Activated CD8-positive, alpha-beta memory T cell treated with anti-CD3 and anti-CD28 coated beads, Interleukin-2, amount 50 U/mL, for 24 hours (primary cell): ENCODE data around the gene PASD1.

Experiments
- DNase-seq: peaks from one replicate; pipeline ENCODE4 v3.0.0-alpha.2; 2020; ENCODE audit errors: extremely low read depth

The PASD1 gene

DNA sequence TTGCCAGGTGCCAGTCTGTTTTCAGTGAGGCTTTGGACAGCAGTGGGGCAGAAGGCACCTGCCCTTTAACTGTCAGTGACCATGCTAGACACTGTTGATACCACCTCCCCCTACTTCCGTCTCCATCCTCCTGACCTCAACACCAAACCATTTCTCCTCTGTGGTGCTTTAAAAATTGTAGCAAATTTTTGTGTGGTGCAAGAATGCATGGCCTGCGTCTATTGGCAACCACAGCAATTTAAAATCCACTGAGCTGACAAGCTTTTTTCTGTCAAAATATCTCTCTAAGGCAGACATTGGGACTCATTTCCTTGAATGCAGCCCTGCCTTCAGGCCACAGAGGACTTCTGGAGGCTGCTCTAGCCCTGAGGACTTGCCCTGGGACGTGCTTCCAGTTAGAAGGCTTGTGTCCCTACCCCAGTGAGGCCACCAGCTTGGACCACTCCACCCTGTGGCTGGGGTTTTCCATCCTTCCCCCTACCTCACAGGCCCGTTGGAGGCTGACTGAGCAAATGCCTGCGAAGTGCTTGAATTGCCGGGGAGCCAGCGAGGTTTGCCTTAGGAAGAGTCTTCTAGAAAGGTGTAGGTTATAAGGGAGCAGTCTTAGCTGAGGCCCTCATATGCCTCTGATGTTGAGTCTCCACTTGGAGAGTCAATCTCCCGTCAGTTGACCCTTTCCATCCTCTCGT is 138.7 kb downstream of the PASD1 start:
- DNase-seq = no peak

DNA sequence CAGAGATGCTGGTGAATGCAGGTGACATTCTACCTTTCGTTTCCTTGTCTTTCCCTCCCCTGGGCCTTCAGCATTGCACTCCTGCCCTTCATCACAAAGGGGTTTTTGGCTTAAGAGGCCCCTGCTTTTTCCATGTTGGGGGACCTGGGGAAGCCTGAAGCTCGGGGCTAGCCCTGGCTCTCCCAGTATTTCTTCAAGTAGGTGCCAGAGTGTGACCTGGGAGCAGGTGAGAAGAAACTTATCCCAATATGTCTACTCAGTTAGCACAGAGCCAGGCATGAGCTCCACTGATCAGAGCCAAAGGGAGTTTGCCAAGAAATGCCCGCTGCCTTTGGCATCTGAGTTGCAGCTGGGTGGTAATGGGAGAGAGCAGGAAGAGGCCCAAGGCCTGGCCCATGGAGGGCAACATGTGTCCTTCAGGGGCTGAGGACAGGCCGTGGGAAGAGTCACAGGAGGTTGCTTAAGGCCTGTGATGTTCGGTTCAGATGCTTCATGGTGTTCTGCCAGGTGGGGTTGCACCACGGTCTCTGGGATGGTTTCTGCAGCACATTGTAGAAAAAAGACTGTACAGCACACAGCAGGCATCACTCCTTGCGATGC is 139.4 kb downstream of the PASD1 start:
- no peak for DNase-seq

DNA sequence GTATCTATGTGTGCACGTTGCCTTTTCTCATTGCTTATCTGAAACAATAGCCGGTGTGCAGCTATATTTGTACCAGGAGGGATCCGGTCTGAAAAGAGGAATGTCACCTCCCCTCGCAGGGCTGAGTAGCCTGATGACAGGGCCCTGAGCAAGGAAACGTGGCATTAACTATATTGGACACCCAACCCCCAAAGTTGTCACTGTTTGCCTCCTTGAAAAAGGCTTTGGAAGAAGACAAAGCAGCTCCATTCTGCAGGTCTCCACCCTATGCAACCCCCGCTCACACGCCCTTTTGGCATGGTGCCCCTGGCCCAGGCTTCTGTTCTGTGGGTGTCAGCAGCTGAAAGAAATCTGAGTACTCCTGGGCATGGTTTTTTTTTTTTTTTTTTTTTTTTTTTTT is 140.0 kb downstream of the PASD1 start:
- DNase-seq = no peak

DNA sequence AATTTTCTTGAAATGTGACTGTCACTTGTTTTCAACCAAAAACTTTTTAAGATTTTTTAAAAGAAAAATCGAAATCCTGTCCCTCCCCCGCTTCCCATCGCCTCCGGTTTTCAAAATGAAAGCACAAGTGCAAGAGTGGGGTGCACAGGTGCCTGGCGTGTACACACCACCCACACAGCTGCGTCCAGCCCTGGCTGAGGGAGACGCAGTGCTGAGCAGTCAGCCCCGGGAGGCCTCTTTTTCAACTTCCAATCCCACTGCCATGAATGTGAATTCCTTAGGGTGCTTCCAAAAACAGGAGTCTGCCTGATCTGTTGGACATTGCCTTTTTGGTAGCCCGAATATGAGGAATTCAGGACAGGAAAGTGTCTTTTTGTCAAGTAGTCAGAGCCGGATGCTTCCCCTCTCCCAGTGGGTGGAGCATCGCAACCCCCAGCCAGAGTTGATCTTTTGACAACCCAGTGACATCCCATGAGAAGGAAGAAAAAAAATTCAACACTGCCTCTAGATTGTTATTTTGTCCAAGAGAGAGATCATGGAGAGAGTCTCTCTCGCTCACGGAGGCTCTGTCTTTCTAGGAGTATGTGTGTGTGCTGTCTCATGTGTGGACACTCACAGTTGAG is 140.7 kb downstream of the PASD1 start:
- no peak for DNase-seq

DNA sequence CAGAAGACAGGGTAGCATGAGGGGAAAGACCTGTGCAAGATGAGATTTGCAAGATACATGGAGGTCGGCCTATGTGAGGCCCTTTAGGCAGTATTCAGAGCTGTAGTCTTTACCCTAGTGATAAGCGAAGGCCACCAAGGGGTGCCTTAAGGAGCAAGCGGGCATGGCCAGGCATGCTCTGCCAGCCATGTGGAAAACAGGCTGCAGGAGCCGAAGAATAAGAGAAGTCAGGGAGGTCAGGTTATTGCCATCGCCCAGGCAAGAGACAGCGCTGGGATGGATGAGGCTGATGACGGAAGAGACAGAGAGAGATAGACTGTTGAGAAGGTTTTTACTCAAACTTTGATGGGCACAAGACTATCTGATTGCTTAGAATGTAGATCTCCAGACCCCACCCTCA is 145.3 kb downstream of the PASD1 start:
- no peak for DNase-seq

DNA sequence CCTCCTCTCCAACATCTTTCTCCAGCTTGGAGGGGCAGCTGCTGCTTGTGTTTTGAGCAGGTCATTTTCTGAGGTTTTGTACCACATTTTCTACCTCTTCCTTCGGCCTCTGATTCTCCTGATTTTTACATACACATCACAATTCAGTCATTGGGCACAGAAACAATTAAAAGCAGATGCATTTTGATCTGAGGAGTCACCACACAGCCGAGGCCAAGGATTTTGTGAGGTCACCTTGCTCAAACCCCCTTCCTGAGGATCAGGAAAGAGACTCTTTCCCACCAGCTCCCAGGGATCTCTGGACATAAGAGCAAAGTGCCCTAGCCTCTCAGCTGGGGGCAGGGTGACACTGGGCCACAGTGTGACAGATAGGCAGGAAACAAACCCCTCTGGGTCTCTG is 147.0 kb downstream of the PASD1 start:
- DNase-seq = no peak

DNA sequence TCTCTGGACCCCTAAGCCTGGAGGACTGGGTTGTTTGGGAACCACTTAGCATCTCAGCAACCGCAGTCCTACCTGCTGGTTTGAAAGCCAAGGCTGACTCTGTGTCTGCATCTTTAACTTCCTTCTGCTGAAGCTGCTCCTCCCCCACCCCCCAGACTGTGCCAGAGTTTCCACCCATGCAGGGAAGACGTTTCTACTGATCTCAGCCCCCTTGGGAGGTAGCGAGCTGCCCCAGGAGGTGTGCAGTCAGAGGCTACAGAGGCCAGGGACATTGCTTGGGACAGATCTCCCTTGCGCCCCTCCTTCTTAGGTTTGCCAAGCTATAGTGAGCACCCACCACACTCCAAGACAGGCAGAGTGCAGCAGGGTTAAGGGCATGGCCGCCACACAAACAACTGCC is 147.7 kb downstream of the PASD1 start:
- no peak for DNase-seq

DNA sequence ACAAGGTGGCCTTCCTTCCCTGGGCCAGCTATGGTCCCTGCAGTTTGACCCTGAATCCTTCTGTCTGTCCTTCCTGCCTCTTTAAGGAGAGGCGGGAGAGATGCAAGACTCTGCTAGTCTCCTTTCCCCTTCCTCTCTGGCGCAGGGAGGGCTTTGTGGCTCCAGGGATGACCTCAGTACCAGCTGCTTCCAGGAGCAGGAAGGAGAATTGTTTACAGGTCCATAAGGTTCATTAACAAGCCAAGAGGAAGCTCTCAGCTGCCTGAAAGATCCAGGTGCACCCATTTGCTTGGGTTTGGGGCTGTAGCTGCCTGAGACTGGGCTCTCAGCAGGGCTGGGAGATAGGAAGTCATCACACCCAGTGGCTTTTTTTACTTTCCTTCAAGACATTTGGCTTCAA is 148.3 kb downstream of the PASD1 start:
- DNase-seq = no peak

DNA sequence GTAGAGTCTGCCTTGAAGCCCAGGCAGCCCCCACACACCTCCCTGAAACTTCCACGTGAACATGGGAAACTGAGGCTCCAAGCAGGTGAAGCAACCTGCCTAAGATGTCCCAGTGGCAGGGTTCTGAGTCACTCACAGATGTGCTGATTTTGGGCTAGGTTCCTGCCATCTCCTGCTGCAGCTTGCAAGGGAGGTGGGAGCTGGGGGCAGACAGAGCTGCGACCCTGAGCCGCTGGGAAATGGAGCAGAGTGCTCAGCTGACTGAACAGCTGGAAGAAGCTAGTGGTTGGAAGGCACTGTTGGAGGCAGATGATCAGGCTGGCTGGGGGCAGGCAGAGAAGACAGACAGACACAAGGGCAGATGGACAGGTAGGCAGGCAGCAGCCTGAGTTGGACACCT is 148.8 kb downstream of the PASD1 start:
- no peak for DNase-seq

DNA sequence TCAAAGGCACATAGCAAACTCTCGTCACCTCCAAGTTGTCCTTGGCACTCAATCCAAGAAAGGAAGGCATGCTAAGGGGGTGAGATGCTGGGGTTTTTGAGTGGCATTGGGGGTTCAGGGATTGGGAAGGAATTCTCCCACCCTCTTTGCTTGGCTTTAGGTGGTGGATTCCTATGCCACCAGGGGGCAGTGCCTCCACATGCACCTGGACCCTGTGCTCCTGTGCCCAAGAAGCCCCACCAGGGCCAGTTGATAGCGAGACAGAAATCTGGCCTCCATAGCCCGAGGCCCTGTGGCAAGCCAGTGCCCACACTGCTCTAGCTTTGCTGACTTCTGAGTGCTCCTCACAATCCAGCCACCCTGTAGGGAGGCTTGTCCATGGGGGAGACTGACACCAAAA is 150.4 kb downstream of the PASD1 start:
- DNase-seq = no peak

DNA sequence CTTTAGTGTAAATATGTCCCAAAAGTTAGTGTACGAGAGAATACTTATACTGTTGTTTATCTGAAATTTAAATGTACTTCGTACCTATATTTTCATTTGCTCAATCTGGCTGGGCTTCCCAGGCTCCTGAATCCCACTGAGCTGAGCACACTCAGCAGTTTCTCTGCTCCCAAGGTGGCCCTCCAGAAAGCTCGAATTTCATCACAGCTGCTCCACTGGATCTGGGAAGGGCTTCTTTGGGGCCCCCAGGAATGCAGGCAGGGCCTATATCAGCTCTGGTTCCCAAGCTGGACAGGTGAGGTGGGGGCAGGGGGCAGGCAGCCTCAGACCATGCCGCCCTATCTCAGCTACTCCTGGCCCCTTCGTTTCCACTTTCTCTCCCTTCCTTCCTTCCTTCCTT is 150.9 kb downstream of the PASD1 start:
- DNase-seq = no peak

DNA sequence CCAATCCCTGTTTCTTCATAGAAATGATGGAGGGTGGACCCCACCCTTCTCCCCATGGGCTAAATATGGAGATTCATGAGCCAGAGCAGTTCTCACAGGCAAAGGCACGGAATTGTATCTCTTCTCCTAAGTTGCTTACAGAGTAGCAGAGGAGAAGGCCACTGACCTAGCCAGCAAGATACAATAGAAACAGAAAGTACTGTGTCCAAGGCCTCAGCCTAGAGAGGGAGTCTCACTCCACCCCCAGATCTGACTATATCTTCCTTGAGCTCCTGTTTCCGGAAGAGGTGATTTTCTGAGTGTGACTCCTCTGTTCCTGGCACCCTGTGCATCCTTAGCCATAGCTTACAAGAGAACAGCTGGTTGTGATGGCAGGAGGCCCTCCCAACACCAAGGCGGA is 152.3 kb downstream of the PASD1 start, which contains the start of gene FATE1:
TSS of gene FATE1 (plus strand) at position 284 of the 400 bp plus-strand sequence. CDS start at position 369, 85 bp downstream.
- DNase-seq = no peak

DNA sequence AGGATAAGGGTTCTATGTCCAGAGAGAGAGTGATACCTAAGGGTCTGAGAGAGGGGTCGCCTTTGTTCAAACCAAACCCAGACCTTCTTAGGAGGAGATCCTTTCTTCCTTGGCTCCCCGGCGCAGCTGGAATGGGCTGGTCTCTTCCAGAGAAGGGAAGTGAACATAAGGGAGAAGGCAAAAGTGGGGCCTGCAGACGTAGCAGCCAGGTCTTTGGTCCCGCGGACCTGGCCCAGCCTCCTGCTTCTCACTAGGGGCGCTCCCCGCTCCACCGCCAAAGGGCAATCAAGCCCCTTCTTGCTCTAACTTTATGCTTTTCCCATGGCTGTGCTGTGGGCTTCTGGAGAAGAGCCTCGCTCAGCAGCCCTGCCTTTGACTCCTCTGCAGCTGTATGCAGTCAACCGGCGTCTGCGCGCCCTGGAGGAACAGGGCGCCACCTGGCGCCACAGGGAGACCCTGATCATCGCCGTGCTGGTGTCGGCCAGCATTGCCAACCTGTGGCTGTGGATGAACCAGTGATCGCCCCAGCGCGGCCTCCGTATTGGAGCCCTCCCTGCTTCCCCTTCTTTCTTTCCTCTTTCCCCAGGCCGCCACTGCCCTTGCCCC is 158.9 kb downstream of the PASD1 start:
- no peak for DNase-seq

DNA sequence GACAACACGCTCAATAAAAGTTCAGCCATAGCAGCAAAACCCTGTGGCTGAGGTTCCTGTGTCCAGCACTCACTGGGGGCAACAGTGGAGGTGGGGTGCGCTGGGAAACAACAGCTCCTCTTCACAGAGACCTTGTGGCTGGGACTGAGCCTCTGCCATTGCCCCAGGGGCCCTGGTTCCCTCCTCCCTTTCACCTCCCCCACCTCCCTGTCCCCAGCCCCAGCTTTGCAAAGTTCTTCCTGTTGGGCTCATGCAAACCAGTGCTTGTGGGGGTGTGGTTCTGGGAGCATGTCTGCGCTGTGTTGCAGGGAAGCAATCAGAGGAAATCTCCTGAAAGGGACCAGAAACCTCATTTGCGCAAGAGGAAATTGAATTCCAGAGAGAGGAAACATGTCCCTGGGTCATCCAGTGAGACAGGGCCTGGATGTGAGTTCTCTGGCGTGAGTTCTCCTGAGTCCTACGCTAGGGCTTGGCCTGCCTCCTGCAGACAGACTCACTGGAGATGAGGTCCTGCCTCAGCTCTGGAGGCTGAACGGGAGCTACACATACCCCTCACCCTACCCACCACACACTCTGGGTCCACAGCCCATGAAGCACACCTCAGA is 159.8 kb downstream of the PASD1 start:
- no peak for DNase-seq

DNA sequence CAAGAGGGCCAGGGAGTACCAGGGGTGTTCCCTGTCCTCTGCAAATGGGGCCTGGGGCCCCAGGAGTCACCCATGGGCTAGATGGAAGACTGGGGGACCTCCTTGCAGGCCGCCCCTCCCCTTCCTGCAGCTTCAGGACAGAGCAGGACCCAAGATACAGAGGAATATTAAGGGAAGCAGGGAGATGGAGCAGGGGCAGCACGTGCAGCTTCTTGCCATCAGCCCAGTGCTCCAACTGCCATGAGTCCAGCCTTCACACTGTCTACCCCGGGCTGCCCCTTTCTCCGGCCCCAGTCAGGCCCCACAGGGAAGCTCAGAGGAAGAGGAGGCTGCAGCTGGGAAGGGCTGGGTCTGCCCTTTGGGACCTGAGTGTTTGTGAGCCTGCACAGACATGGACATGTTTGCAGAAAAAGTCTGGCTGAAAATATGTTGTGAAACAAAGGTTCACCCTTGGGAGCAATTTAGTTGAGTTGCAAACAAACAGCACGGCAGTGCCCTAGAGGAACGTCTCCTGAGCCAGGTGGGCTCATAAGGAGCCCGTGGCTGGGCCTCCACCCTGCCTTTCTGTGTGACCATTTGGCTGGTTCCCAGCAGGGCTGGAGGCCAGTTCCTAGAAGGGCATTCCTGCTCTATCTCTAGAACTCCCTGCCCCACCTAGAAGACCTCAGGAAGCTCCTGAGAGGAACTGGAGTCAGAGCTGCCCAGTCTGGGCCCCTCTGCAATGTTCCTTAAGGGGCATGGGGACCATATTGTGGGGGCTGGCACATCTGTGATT is 161.3 kb downstream of the PASD1 start:
- no peak for DNase-seq

DNA sequence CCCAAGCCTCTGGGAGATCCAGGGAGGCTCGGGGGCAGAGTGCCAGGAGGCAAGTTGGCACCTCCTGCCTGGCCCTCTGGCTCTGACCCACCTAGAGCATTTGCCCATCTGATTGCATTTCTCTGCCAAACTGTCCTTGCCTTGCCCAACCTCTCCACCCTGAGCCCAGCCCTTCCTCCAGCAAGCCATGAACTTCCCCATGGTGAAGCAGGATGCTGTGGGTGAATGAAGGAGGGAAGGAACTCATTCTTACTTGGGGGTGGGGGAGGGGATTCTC is 161.8 kb downstream of the PASD1 start:
- DNase-seq = no peak
